GM12878 (cell line): ENCODE results near the gene RBKS. TPM values are rescaled to one million over a fixed set of nuclear protein-coding genes. Genes with fewer than 3 reads are reported as not detected.

ENCODE experiments used
- ATAC-seq: fragments of 200-7000 bp; cut with Tn5 transposase; 3 replicates; pipeline ENCODE4 v1.9.1; 2020; ENCODE audit warnings: mild to moderate bottlenecking, moderate library complexity
- BruUV-seq: library from RNA; stranded (reverse); fragments of 400-500 nt; replicated peaks from 2 replicates; lab custom pipeline; 2021; lab: Mats Ljungman, UMichigan
- CTCF ChIA-PET: fragments of 300-600 bp; sonication (Branson Sonifier 250); formaldehyde crosslinking; extraction: SDS; loops from one replicate; lab custom pipeline; 2021; ENCODE audit warnings: inconsistent platforms; lab: Yijun Ruan, JAX
- POLR2A ChIA-PET: fragments of 350-600 bp; formaldehyde crosslinking; extraction: SDS; loops from one replicate; lab custom pipeline; 2021; ENCODE audit warnings: inconsistent platforms; lab: Charles Lee
- RAD21 ChIA-PET: fragments of 300-600 bp; sonication (Branson Sonifier 250); formaldehyde crosslinking; loops from one replicate; lab custom pipeline; 2023; ENCODE audit warnings: antibody characterized with exemption; ENCODE audit not compliant: unreplicated experiment; lab: Charles Lee
- SMC1A ChIA-PET: fragments of 300-600 bp; sonication (Branson Sonifier 250); formaldehyde crosslinking; loops from one replicate; lab custom pipeline; 2023; ENCODE audit not compliant: unreplicated experiment, uncharacterized antibody; lab: Charles Lee
- DNase-seq: peaks from one replicate; pipeline ENCODE4 v3.0.0-alpha.2; 2011; ENCODE audit warnings: low read depth, low spot score
- FAIRE-seq: peaks from 3 replicates; lab custom pipeline; 2011; peaks lifted over from hg19 to GRCh38; lab: Jason Lieb, UNC
- H2AFZ ChIP-seq: 2 replicates; pipeline ENCODE4 v1.6.0; 2011; ENCODE audit warnings: low read depth, low read length, control low read depth; ENCODE audit not compliant: control insufficient read depth
- H3K27ac ChIP-seq: 2 replicates; pipeline ENCODE4 v1.5.1; 2011; ENCODE audit warnings: control low read depth; ENCODE audit not compliant: control insufficient read depth, insufficient read depth
- H3K27me3 ChIP-seq, 2 experiments: replicated peaks in 1 of 2; 2 replicates each; pipeline versions ENCODE4 v1.6.0 to v1.6.1; 2011; ENCODE audit warnings: low read length in 1 of 2; ENCODE audit not compliant: control insufficient read depth in 2 of 2, insufficient read depth in 2 of 2
- H3K36me3 ChIP-seq, 2 experiments: 2 replicates each; pipeline ENCODE4 v1.5.1; 2011; ENCODE audit warnings: low read length in 1 of 2; ENCODE audit not compliant: control insufficient read depth in 2 of 2, insufficient read depth in 2 of 2
- H3K4me1 ChIP-seq: 2 replicates; pipeline ENCODE4 v1.6.1; 2011; ENCODE audit warnings: mild to moderate bottlenecking, low read length, moderate library complexity, mixed read lengths; ENCODE audit not compliant: control insufficient read depth, insufficient read depth
- H3K4me2 ChIP-seq: 2 replicates; pipeline ENCODE4 v1.6.0; 2011; ENCODE audit warnings: control low read depth; ENCODE audit not compliant: control insufficient read depth, insufficient read depth
- H3K4me3 ChIP-seq: fragments of 200-600 bp; sonication (generic); 2 replicates; pipeline ENCODE4 v1.5.1; 2016
- H3K79me2 ChIP-seq: 2 replicates; pipeline ENCODE4 v1.6.0; 2011; ENCODE audit warnings: low read length; ENCODE audit not compliant: control insufficient read depth, insufficient read depth
- H3K9ac ChIP-seq: 2 replicates; pipeline ENCODE4 v1.8.0; 2011; ENCODE audit warnings: low read length, control low read depth, mixed read lengths; ENCODE audit not compliant: control insufficient read depth, insufficient read depth
- H3K9me3 ChIP-seq: replicated peaks from 3 replicates; pipeline ENCODE4 v1.5.1; 2011; ENCODE audit warnings: mild to moderate bottlenecking, low read length; ENCODE audit not compliant: control insufficient read depth, insufficient read depth
- H4K20me1 ChIP-seq: 2 replicates; pipeline ENCODE4 v1.6.0; 2011; ENCODE audit not compliant: control insufficient read depth, insufficient read depth
- ASH2L ChIP-seq: fragments of 300-600, 200-600 bp; sonication (generic); IDR thresholded peaks from 2 replicates; pipeline ENCODE4 v1.6.1; 2017; ENCODE audit warnings: low read depth, mild to moderate bottlenecking, borderline replicate concordance
- CBX3 ChIP-seq: fragments of 200-600 bp; sonication (generic); IDR thresholded peaks from 2 replicates; pipeline ENCODE4 v1.6.1; 2016; ENCODE audit warnings: low read depth, borderline replicate concordance
- E4F1 ChIP-seq: fragments of 450-650 bp; IDR thresholded peaks from 2 replicates; pipeline ENCODE4 v1.6.1; 2018; ENCODE audit warnings: borderline replicate concordance, mild to moderate bottlenecking; ENCODE audit not compliant: partially characterized antibody
- HSF1 ChIP-seq: fragments of 150-350 bp; IDR thresholded peaks from 2 replicates; pipeline ENCODE4 v1.6.1; 2014; ENCODE audit warnings: mild to moderate bottlenecking, low read depth, low read length
- MYC ChIP-seq: IDR thresholded peaks from 2 replicates; pipeline ENCODE4 v1.6.1; 2011; ENCODE audit warnings: mild to moderate bottlenecking, low read length, moderate library complexity, inconsistent platforms; ENCODE audit not compliant: insufficient read depth, insufficient replicate concordance, insufficient read length, severe bottlenecking
- NFYA ChIP-seq: IDR thresholded peaks from 2 replicates; pipeline ENCODE4 v1.6.1; 2011; ENCODE audit warnings: low read depth, mild to moderate bottlenecking, low read length, improper control_type of control experiment, borderline replicate concordance
- NRF1 ChIP-seq: conservative IDR thresholded peaks from 2 replicates; pipeline ENCODE4 v1.6.1; 2011; ENCODE audit warnings: mild to moderate bottlenecking, low read depth, low read length, improper control_type of control experiment
- POLR2AphosphoS2 ChIP-seq: IDR thresholded peaks from 2 replicates; pipeline ENCODE4 v1.6.1; 2011; ENCODE audit warnings: low read depth, mild to moderate bottlenecking, low read length, improper control_type of control experiment, moderate library complexity
- RAD51 ChIP-seq: fragments of 450-650 bp; IDR thresholded peaks from 2 replicates; pipeline ENCODE4 v1.6.1; 2016; ENCODE audit warnings: moderate library complexity, mild to moderate bottlenecking, inconsistent platforms
- RELA ChIP-seq: fragments of 450-650 bp; IDR thresholded peaks from 2 replicates; pipeline ENCODE4 v1.8.0; 2014; ENCODE audit warnings: borderline replicate concordance; ENCODE audit not compliant: partially characterized antibody
- SMAD5 ChIP-seq: IDR thresholded peaks from 2 replicates; pipeline ENCODE4 v1.6.1; 2016; ENCODE audit warnings: antibody characterized with exemption, low read depth
- SMARCA5 ChIP-seq: fragments of 450-650 bp; IDR thresholded peaks from 2 replicates; pipeline ENCODE4 v1.6.1; 2017; ENCODE audit warnings: mild to moderate bottlenecking
- SP1 ChIP-seq: IDR thresholded peaks from one replicate; pipeline ENCODE4 v1.6.1; 2011; ENCODE audit warnings: low read depth, low read length
- SPI1 ChIP-seq: IDR thresholded peaks from 2 replicates; pipeline ENCODE4 v1.6.1; 2011; ENCODE audit warnings: low read depth, mild to moderate bottlenecking, low read length, moderate library complexity, borderline replicate concordance; ENCODE audit not compliant: insufficient read depth
- WGBS: methylation state at CpG from one replicate; pipeline ENCODE4 v1.1.6; 2016; ENCODE audit warnings: low lambda C conversion rate; ENCODE audit not compliant: insufficient replicate concordance, insufficient coverage; ENCODE audit errors: missing lambda C conversion rate; 5-methylcytosine and 5-hydroxymethylcytosine counted together
- in situ Hi-C: fragments of 300-500 bp; cut with MboI; formaldehyde crosslinking; loops from 9 replicates; pipeline ENCODE4 v1.14.3; 2018; ENCODE audit warnings: mixed read lengths
- intact Hi-C: fragments of 100-400 bp; cut with micrococcal nuclease; formaldehyde crosslinking; loops from one replicate; pipeline ENCODE4 v1.14.2; 2022; ENCODE audit not compliant: unreplicated experiment
- polyA plus RNA-seq, 11 experiments: library from polyadenylated mRNA; depleted of rRNA in 4 of 11; unstranded in 6 of 11; stranded (reverse) in 5 of 11; fragments of >200 nt; fragmentation: Nextera tagmentation in 4 of 11; fragmentation: Illumina TruSeq in 1 of 11; extraction: Ambion mirVana in 4 of 11; extraction: Trizol in 1 of 11; gene quantifications; 1 replicate in 1 of 11; 2 replicates in 10 of 11; pipeline versions ENCODE4 v1.2.1 to v1.2.3, GENCODE V29; 2011 to 2016; ENCODE audit warnings: inconsistent platforms in 2 of 11, missing spikeins in 2 of 11, low read depth in 1 of 11
- total RNA-seq, 4 experiments: library from RNA; depleted of rRNA in 3 of 4; stranded (reverse); fragments of >200 nt in 3 of 4; fragmentation: Illumina TruSeq in 1 of 4; extraction: Trizol in 1 of 4; gene quantifications; 2 replicates each; pipeline versions ENCODE4 v1.2.1 to v1.2.3, GENCODE V29; 2013 to 2021
- TF ChIP-seq, protein P1 (sequence below): fragments of 450-650 bp; IDR thresholded peaks from 2 replicates; pipeline ENCODE4 v1.6.1; 2014; ENCODE audit warnings: mild to moderate bottlenecking

The RBKS gene
- total and polyA plus RNA-seq, 10 of the 15 experiments (the other 5 are each of a cell fraction or from before 2014, with no cell fraction given): 0.39 to 1.8 (median 1.0) TPM

DNA sequence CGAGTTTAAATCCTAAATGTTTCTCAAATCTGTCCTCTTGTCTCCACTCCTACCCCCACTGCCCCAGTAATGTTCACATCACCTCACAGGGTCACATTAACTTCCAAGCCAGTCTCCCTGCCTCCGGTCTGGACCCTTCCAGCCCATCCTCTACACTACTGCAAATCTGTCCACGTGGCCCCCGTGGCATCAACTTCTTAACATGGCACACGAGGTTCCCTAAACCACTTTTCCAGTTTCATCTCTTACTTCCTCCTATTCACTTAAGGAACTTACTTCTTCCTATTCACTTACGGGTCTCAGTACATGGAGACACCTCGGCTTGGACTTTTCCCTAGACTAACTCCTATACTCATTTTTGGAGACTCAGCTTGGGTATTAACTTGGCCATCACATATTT is 91.7 kb downstream of the RBKS start:
- no peak for DNase-seq
- CTCF ChIA-PET: no interaction called here
- in situ Hi-C loops: no loop called here
- POLR2A ChIA-PET: no interaction called here
- no peak for FAIRE-seq
- no TSS peak for BruUV-seq
- SMC1A ChIA-PET: no interaction called here
- no peak for ATAC-seq
- WGBS: 36% methylated on average over 7 of the region's 7 CpGs
- H3K27me3 ChIP-seq: no peaks in the 10 kb centered on the region
- H3K79me2 ChIP-seq: no peaks in the 10 kb centered on the region
- H3K36me3 ChIP-seq: no peaks in the 10 kb centered on the region
- H3K4me1 ChIP-seq: no peaks in the 10 kb centered on the region
- H2AFZ ChIP-seq: no peak overlapping the region
- intact Hi-C loops: no loop called here
- RAD21 ChIA-PET: no interaction called here
- H3K4me2 ChIP-seq: no peak overlapping the region
- no peaks in the 10 kb centered on the region for H4K20me1 ChIP-seq
- H3K9me3 ChIP-seq: no peaks in the 10 kb centered on the region
- H3K4me3 ChIP-seq: no peak overlapping the region
- no peak overlapping the region for H3K27ac ChIP-seq
- H3K9ac ChIP-seq: no peak overlapping the region
- TF ChIP-seq POLR2AphosphoS2 (no peak), NFYA (no peak), SPI1 (no peak), SMARCA5 (no peak), NRF1 (no peak), E4F1 (no peak), HSF1 (no peak), MYC (no peak), RELA (no peak), RAD51 (no peak), CBX3 (no peak), SP1 (no peak), ASH2L (no peak), SMAD5 (no peak)
- TF ChIP-seq, protein P1, sequence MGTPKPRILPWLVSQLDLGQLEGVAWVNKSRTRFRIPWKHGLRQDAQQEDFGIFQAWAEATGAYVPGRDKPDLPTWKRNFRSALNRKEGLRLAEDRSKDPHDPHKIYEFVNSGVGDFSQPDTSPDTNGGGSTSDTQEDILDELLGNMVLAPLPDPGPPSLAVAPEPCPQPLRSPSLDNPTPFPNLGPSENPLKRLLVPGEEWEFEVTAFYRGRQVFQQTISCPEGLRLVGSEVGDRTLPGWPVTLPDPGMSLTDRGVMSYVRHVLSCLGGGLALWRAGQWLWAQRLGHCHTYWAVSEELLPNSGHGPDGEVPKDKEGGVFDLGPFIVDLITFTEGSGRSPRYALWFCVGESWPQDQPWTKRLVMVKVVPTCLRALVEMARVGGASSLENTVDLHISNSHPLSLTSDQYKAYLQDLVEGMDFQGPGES: no peak
